GM19238 (cell line): ENCODE measurements around the gene CAMK1D.
"Not testable (repeated sequence)": the region's sequence is repeated elsewhere in the genome, so short reads cannot be mapped to it uniquely, and the experiment has no call there.

Source experiments
- DNase-seq: peaks from one replicate; pipeline ENCODE4 v3.0.0; 2011; ENCODE audit warnings: low spot score; ENCODE audit not compliant: insufficient read length

Gene CAMK1D

DNA sequence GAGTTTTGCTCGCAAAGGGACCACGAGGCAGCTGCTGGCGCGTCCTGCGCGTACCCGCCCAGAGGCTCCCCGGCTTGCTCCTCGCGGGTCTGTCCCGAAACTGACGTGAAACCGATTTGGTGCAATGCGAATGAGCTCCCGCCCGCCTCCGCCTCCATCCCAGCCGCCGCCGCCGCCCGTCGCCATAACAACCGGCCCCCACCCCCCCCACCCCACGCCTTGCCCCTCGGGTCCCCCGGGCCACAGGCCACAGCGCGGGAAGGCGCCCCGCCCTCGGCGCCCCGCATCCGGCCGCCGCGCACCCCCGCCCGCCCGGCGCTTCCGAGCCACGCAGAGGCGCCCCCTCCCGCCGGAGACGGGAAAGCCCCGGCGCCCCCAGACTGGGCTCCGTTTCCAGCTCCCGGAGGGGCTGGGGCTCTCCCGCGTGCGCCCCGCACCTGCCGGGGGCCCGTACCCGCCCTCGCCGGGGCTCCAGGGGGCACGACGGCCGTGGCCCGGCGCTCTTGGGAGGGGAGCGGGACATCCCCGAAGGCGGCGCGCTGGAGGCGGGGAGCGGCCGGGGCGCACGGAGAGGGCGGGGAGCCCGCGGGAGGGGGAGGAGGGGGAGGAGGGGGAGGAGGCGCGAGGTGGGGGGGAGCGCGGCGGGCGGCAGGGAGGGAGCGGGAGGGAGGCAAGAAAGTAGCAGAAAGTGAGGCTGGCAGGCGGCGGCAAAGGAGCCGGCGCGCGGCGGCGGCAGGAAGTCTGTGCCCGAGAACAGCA, at the start of gene CAMK1D:
TSS of gene CAMK1D (plus strand) at position 678 of the 759 bp plus-strand sequence.
- DNase-seq: peak; percentile 79

DNA sequence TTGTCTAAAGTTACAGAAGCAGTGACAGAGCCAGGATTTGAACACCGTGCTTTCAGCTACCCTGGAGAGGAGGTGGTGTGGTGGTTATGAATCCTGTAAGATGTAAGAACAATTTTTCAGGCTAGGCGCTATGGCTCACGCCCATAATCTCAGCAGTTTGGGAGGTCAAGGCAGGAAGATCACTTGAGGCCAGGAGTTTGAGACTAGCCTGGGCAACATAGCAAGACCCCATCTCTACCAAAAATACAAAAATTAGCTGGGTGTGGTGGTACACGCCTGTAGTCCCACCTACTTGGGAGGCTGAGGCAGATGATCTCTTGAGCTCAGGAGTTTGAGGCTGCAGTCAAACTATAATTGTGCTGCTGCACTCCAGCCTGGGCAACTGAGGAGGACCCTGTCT, 48.3 kb upstream of the CAMK1D start:
- DNase-seq: not testable (repeated sequence)

- DNase-seq: no peak
Observed at GRCh38 chr10:12308057-12308456, 41.3 kb upstream of the CAMK1D start.

DNA sequence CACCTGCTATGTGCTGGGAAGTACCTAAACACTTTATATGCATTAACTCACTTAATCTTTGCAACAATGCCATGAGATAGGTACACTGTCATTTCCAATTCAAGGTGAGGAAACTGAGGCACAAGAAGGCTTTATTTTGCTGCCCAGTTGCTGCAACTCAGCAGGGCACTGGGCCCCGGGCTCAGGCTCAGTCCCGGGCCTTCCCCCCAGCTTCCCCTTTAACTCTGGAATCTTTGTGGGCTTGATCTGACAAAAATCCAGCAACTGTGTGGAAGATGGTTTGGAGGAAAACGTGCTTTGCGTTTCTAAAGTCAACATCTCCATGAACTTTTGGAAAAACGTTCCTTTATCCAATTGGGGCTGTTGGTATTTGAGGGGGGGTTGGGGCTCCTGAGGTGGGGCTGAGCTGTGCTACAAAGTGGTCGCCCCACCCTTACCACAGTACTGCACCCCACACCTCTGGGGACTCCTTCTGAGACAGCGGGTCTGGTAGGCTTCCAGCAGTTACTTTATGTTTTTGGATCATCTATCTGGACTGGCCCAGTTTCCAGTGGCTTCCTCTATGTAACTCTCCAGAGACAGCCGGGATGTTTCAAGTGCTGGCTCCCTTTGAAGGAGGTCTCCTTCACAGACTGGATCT, 40.5 kb upstream of the CAMK1D start:
- no peak for DNase-seq

- not testable (repeated sequence) for DNase-seq
Observed at GRCh38 chr10:12309783-12310182, 39.6 kb upstream of the CAMK1D start.

DNA sequence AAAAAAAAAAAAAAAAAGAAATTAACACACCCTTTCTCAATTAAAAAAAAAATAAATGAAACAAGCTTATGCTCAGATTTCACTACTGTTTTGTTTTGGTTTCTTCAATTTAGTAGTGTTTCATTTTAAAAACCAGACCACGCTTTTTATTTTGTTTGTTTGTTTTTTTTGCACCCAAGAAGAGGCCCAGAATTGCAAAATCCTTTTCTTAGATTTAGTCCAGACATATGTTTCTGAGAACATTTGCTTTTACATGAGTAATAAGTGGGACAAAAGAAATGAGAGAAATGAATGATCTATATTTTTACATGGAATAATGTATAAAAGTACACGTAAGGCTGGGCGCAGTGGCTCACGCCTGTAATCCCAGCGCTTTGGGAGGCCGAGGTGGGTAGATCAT, 34.5 kb upstream of the CAMK1D start:
- no peak for DNase-seq

- DNase-seq: no peak
Observed at GRCh38 chr10:12319076-12319475, 30.3 kb upstream of the CAMK1D start.

- no peak for DNase-seq
Observed at GRCh38 chr10:12320892-12321291, 28.5 kb upstream of the CAMK1D start.

- no peak for DNase-seq
Observed at GRCh38 chr10:12321641-12322040, 27.7 kb upstream of the CAMK1D start.

GRCh38 chr10:12322583-12323131, 26.7 kb upstream of the CAMK1D start:
- no peak for DNase-seq

- no peak for DNase-seq
Observed at GRCh38 chr10:12324530-12324929, 24.8 kb upstream of the CAMK1D start.

DNA sequence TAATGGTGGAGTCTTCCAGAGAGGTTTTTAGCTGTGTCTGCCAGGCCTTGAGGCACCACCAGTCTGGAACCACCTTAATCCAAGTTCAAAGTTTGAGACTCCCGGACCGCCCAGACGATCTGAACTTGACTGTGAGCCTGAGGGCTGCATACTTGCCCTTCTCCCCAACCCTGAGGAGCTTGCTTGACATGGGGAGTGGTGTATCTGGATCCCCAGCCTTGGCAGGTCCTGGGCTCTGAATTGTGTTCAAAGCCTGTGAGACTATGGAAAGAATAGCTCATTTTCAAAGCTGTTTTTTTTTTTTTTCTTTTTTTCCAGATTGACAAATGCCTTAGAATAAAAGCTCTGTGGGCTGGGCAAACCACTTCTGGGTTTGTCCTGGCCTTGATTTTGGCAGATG, 22.3 kb upstream of the CAMK1D start:
- DNase-seq: no peak

DNA sequence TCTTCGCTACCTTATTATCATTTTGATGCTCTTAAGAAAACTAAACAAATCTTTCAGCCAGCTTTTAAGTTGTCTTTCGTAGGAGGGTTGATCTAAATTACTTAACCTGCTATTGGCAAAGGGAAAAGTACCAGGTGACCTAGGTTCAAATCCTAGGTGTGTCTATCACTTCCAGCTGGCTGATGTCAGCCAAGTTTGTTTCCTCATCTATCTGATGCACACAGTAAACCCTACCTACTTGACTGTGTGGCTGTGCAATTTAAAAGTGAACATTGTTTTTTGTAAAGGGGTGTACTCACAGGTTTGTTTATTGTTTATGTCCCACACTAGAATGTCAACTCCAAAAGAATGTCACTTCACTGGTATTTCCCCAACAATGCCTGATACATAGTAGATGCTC, 21.9 kb upstream of the CAMK1D start:
- no peak for DNase-seq

DNA sequence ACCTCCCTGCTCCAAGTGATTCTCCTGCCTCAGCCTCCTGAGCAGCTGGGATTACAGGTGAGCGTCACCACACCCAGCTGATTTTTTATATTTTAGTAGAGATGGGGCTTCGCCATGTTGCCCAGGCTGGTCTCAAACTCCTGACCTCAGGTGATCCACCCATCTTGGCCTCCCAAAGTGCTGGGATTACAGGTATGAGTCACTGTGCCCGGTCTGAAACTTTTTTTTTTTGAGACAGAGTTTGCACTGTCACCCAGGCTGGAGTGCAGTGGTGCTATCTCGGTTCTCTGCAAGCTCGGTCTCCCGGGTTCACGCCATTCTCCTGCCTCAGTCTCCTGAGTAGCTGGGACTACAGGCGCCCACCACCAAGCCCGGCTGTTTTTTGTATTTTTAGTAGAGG, 21.0 kb upstream of the CAMK1D start:
- DNase-seq: not testable (repeated sequence)

GRCh38 chr10:12332572-12333379, 16.6 kb upstream of the CAMK1D start:
- DNase-seq: no peak

GRCh38 chr10:12333380-12334185, 15.8 kb upstream of the CAMK1D start:
- peak; percentile 44 for DNase-seq

GRCh38 chr10:12334186-12334530, 15.2 kb upstream of the CAMK1D start:
- DNase-seq: no peak

DNA sequence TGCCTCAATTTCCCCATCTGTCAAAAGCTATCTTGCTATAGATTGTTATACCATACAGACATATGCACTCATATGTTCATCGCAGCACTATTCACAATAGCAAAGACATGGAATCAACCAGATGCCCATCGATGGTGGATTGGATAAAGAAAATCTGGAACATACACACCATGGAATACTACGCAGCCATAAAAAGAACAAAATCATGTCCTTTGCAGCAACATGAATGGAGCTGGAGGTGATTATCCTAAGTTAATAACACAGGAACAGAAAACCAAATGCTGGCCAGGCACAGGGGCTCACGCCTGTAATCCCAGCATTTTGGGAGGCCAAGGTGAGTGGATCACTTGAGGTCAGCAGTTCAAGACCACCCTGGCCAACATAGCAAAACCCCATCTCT, 14.2 kb upstream of the CAMK1D start:
- DNase-seq: not testable (repeated sequence)

- no peak for DNase-seq
Observed at GRCh38 chr10:12337453-12338372, 11.6 kb upstream of the CAMK1D start.

DNA sequence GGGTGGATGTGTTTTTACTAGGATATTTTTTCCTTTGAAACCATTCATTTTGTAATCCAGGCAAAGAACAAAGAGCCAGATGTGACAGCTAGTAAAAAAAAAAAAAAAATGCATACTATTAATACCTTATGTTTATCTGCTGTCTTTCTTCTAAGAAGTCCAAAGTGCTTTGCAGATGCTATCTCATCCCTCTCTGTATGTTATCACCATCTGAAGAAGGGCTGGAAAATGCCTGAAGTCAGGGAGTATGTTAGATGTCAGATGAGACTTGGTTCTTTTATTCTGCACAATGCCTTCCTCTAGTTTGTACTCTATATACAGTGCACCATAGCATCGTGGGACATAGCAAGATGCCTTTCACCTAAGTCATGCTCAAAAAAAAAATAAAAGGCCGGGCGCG, 10.4 kb upstream of the CAMK1D start:
- DNase-seq: no peak
